GM23338 (cell line): Measurements from ENCODE around the gene MYO9A. TPM values are rescaled to one million over a fixed set of nuclear protein-coding genes. Genes with fewer than 3 reads are reported as not detected.

Experiments used
- ATAC-seq: fragments of 200-7000 bp; cut with Tn5 transposase; 3 replicates; pipeline ENCODE4 v1.9.1; 2020
- DNase-seq: peaks from one replicate; pipeline ENCODE4 v3.0.0-alpha.2; 2015; ENCODE audit warnings: low spot score
- H2AFZ ChIP-seq: fragments of 200-600 bp; sonication (generic); 2 replicates; pipeline ENCODE4 v1.8.0; 2016; ENCODE audit warnings: antibody characterized with exemption, mild to moderate bottlenecking, moderate library complexity
- H3F3A ChIP-seq: fragments of 200-600 bp; sonication (generic); replicated peaks from 2 replicates; pipeline ENCODE4 v1.8.0; 2017; ENCODE audit warnings: antibody characterized with exemption, mixed run types, low read depth
- H3K27ac ChIP-seq: fragments of 200-600 bp; sonication (generic); 2 replicates; pipeline ENCODE4 v1.6.1; 2016; ENCODE audit warnings: low read depth
- H3K27me3 ChIP-seq: fragments of 200-600 bp; sonication (generic); 2 replicates; pipeline ENCODE4 v1.8.0; 2016; ENCODE audit warnings: mild to moderate bottlenecking, mixed run types, moderate library complexity; ENCODE audit not compliant: insufficient read depth
- H3K36me3 ChIP-seq: fragments of 200-600 bp; sonication (generic); 2 replicates; pipeline ENCODE4 v1.8.0; 2016; ENCODE audit warnings: mild to moderate bottlenecking; ENCODE audit not compliant: insufficient read depth
- H3K4me1 ChIP-seq: fragments of 200-600 bp; sonication (generic); 2 replicates; pipeline ENCODE4 v1.8.0; 2016; ENCODE audit warnings: mild to moderate bottlenecking, moderate library complexity; ENCODE audit not compliant: insufficient read depth
- H3K4me2 ChIP-seq: fragments of 200-600 bp; sonication (generic); 2 replicates; pipeline ENCODE4 v1.7.1; 2017; ENCODE audit warnings: mixed run types
- H3K4me3 ChIP-seq: fragments of 200-600 bp; sonication (generic); 2 replicates; pipeline ENCODE4 v1.6.1; 2016; ENCODE audit warnings: mixed run types
- H3K79me2 ChIP-seq: fragments of 200-600 bp; sonication (generic); replicated peaks from 2 replicates; pipeline ENCODE4 v1.8.0; 2017; ENCODE audit warnings: mild to moderate bottlenecking; ENCODE audit not compliant: insufficient read depth
- H3K9me2 ChIP-seq: fragments of 200-600 bp; sonication (generic); 2 replicates; pipeline ENCODE4 v1.8.0; 2017; ENCODE audit not compliant: insufficient read depth
- H4K20me1 ChIP-seq: fragments of 200-600 bp; sonication (generic); replicated peaks from 2 replicates; pipeline ENCODE4 v1.8.0; 2017; ENCODE audit warnings: mild to moderate bottlenecking; ENCODE audit not compliant: insufficient read depth
- H3K27ac Mint-ChIP-seq: 2 replicates; pipeline ENCODE4 v1.8.0; 2020; ENCODE audit warnings: inconsistent platforms, mild to moderate bottlenecking, moderate library complexity, mixed read lengths
- H3K27me3 Mint-ChIP-seq: 3 replicates; pipeline ENCODE4 v1.8.0; 2022; ENCODE audit warnings: low read depth, mild to moderate bottlenecking, moderate library complexity, mixed read lengths, inconsistent platforms; ENCODE audit not compliant: insufficient read depth, poor library complexity
- H3K36me3 Mint-ChIP-seq: 3 replicates; pipeline ENCODE4 v1.8.0; 2021; ENCODE audit warnings: low read depth, mild to moderate bottlenecking, inconsistent platforms, moderate library complexity, mixed read lengths
- H3K4me1 Mint-ChIP-seq: 3 replicates; pipeline ENCODE4 v1.8.0; 2020; ENCODE audit warnings: mild to moderate bottlenecking, inconsistent platforms, mixed read lengths
- H3K4me3 Mint-ChIP-seq: 3 replicates; pipeline ENCODE4 v1.8.0; 2021; ENCODE audit warnings: moderate library complexity, mild to moderate bottlenecking, inconsistent platforms, mixed read lengths
- H3K9me3 Mint-ChIP-seq: 3 replicates; pipeline ENCODE4 v1.8.0; 2020; ENCODE audit warnings: moderate library complexity, mild to moderate bottlenecking, inconsistent platforms, mixed read lengths
- CREB1 ChIP-seq: fragments of 250-450 bp; sonication (Bioruptor Pico); IDR thresholded peaks from 2 replicates; pipeline ENCODE4 v1.5.0; 2020; ENCODE audit warnings: low read depth, mild to moderate bottlenecking, moderate library complexity
- CTCF ChIP-seq, 2 experiments: fragments of 200-600 bp in 1 of 2; sonication (generic) in 1 of 2; conservative IDR thresholded peaks; 2 replicates each; pipeline versions ENCODE4 v1.5.1 to v1.6.1; 2016 to 2017; ENCODE audit warnings: antibody characterized with exemption in 2 of 2, low read depth in 2 of 2, mild to moderate bottlenecking in 2 of 2, moderate library complexity in 1 of 2
- EZH2 ChIP-seq: fragments of 200-600 bp; sonication (generic); IDR thresholded peaks from one replicate; pipeline ENCODE4 v1.8.0; 2017; ENCODE audit warnings: antibody characterized with exemption, mild to moderate bottlenecking, low read depth; ENCODE audit not compliant: unreplicated experiment
- EZH2phosphoT487 ChIP-seq: fragments of 200-600 bp; sonication (generic); IDR thresholded peaks from one replicate; pipeline ENCODE4 v1.8.1; 2018; ENCODE audit warnings: antibody characterized with exemption; ENCODE audit not compliant: unreplicated experiment
- JUNB ChIP-seq: IDR thresholded peaks from one replicate; pipeline ENCODE4 v1.6.1; 2016; ENCODE audit warnings: antibody characterized with exemption; ENCODE audit not compliant: unreplicated experiment
- NANOG ChIP-seq: IDR thresholded peaks from 2 replicates; pipeline ENCODE4 v1.6.1; 2016; ENCODE audit warnings: antibody characterized with exemption, borderline replicate concordance
- POLR2AphosphoS5 ChIP-seq: IDR thresholded peaks from 2 replicates; pipeline ENCODE4 v1.6.1; 2016; ENCODE audit warnings: antibody characterized with exemption, low read depth
- REST ChIP-seq: IDR thresholded peaks from one replicate; pipeline ENCODE4 v1.6.1; 2018; ENCODE audit warnings: antibody characterized with exemption; ENCODE audit not compliant: unreplicated experiment
- STAT1 ChIP-seq: IDR thresholded peaks from one replicate; pipeline ENCODE4 v1.6.1; 2016; ENCODE audit warnings: antibody characterized with exemption; ENCODE audit not compliant: unreplicated experiment
- ZNF114 ChIP-seq: fragments of 250-450 bp; sonication (Bioruptor Pico); IDR thresholded peaks from 2 replicates; pipeline ENCODE4 v1.5.0; 2020; ENCODE audit warnings: mild to moderate bottlenecking, moderate library complexity
- ZNF331 ChIP-seq: fragments of 250-450 bp; sonication (Bioruptor Pico); IDR thresholded peaks from 2 replicates; pipeline ENCODE4 v1.5.0; 2020; ENCODE audit warnings: low read depth, mild to moderate bottlenecking, moderate library complexity
- ZNF462 ChIP-seq: fragments of 250-450 bp; sonication (Bioruptor Pico); IDR thresholded peaks from 2 replicates; pipeline ENCODE4 v1.5.0; 2020; ENCODE audit warnings: mild to moderate bottlenecking, moderate library complexity
- polyA plus RNA-seq: library from polyadenylated mRNA; unstranded; fragments of >200 nt; fragmentation: Nextera tagmentation; extraction: Ambion mirVana; gene quantifications from 2 replicates; pipeline ENCODE4 v1.2.1, GENCODE V29; 2016
- total RNA-seq: library from RNA; depleted of rRNA; stranded (reverse); fragments of >200 nt; shearing (Covaris generic); gene quantifications from 2 replicates; pipeline ENCODE4 v1.2.3, GENCODE V29; 2014

The MYO9A gene
- total and polyA plus RNA-seq, 2 experiments from 2014 or later = 11.6 to 32.8 TPM

GRCh38 chr15:72133211-72133610 is 15.3 kb upstream of the MYO9A start:
- no peaks in the 10 kb centered on the region for H3K36me3 ChIP-seq
- H3K4me3 ChIP-seq = no peak overlapping the region
- TF ChIP-seq JUNB = no peak

DNA sequence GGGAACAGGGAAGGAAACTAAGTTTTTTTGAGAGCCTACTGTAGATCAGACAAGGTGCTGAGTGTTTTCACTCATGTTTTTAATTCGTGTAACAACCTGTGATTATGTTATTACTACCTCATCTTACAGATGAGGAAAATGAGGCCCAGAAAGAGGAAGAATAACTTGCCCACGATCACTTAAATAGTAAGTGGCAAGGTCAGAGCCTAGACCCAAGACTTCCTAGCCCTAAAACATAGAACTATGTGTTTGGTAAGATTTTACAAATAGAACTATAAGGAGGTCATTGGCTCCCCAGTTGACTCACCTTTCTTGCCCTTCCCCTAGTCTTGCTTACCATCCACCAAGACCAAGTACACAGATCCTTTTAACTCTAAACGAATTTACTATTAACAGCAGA is 14.0 kb upstream of the MYO9A start:
- H3F3A ChIP-seq = no peaks in the 10 kb centered on the region
- no peaks in the 10 kb centered on the region for H3K79me2 ChIP-seq
- Mint-ChIP-seq H3K4me3 (no peak overlapping the region), H3K27ac (no peak overlapping the region), H3K9me3 (no peaks in the 10 kb centered on the region), H3K4me1 (no peaks in the 10 kb centered on the region), H3K27me3 (no peaks in the 10 kb centered on the region), H3K36me3 (no peaks in the 10 kb centered on the region)
- DNase-seq (no peak), ATAC-seq (no peak)
- H3K27ac ChIP-seq = no peak overlapping the region
- H3K27me3 ChIP-seq = no peaks in the 10 kb centered on the region
- no peaks in the 10 kb centered on the region for H4K20me1 ChIP-seq
- H3K4me2 ChIP-seq = no peak overlapping the region
- no peak overlapping the region for H3K4me3 ChIP-seq
- no peaks in the 10 kb centered on the region for H3K4me1 ChIP-seq
- H3K36me3 ChIP-seq = no peaks in the 10 kb centered on the region
- no peak overlapping the region for H2AFZ ChIP-seq
- no peaks in the 10 kb centered on the region for H3K9me2 ChIP-seq
- TF ChIP-seq ZNF462 (CRISPR knock-in tag) (no peak), STAT1 (no peak), REST (no peak), NANOG (no peak), EZH2phosphoT487 (no peak), ZNF331 (no peak), EZH2 (no peak), POLR2AphosphoS5 (no peak), ZNF114 (CRISPR knock-in tag) (no peak), CREB1 (CRISPR knock-in tag) (no peak), JUNB (no peak), CTCF (conservative IDR thresholded peaks at IDR 0.05; ENCODE audit: low read depth in 2 of 2) (no peak)

More at GRCh38 chr15:72133211-72133610, 15.3 kb upstream of the MYO9A start:
- H3K27me3 Mint-ChIP-seq = no peaks in the 10 kb centered on the region
- H2AFZ ChIP-seq = no peak overlapping the region
- H3K36me3 Mint-ChIP-seq = no peaks in the 10 kb centered on the region
- no peak for ATAC-seq
- no peak for DNase-seq
- no peaks in the 10 kb centered on the region for H3K4me1 Mint-ChIP-seq
- H3K4me1 ChIP-seq = no peaks in the 10 kb centered on the region
- no peaks in the 10 kb centered on the region for H3K9me3 Mint-ChIP-seq
- H4K20me1 ChIP-seq = no peaks in the 10 kb centered on the region
- H3K79me2 ChIP-seq = no peaks in the 10 kb centered on the region
- no peaks in the 10 kb centered on the region for H3K27me3 ChIP-seq
- no peak overlapping the region for H3K4me2 ChIP-seq
- no peaks in the 10 kb centered on the region for H3F3A ChIP-seq
- H3K27ac Mint-ChIP-seq = no peak overlapping the region
- no peak overlapping the region for H3K27ac ChIP-seq
- H3K4me3 Mint-ChIP-seq = no peak overlapping the region
- H3K9me2 ChIP-seq = no peaks in the 10 kb centered on the region
